ENCODE results near the gene MYH1. TPM values are rescaled to one million over a fixed set of nuclear protein-coding genes. Genes with fewer than 3 reads are reported as not detected.

Gene MYH1
- total RNA-seq, 1 donor from 2014 or later = not detected

GRCh38 chr17:10477701-10478100, 40.6 kb downstream of the MYH1 start:
- Histone ChIP-seq H3K27ac (no peak overlapping the region), H3K4me3 (no peak overlapping the region), H3K9me3 (peaks cover 8% of the 10 kb centered on the region), H3K27me3 (ENCODE audit: low read depth) (no peaks in the 10 kb centered on the region), H3K4me1 (no peaks in the 10 kb centered on the region), H3K36me3 (no peaks in the 10 kb centered on the region)
- no peak for TF ChIP-seq CTCF (IDR thresholded peaks at IDR 0.05)
- intact Hi-C loops (cut with DNase I) = no loop called here
- no peak for DNase-seq
- ATAC-seq = no peak

GRCh38 chr17:10474536-10474935, 43.8 kb downstream of the MYH1 start:
- no peak overlapping the region for H3K4me3 ChIP-seq
- no peak for TF ChIP-seq CTCF (IDR thresholded peaks at IDR 0.05)
- no peaks in the 10 kb centered on the region for H3K27me3 ChIP-seq (ENCODE audit: low read depth)
- H3K36me3 ChIP-seq = no peaks in the 10 kb centered on the region
- intact Hi-C loops (cut with DNase I) = no loop called here
- no peak for ATAC-seq
- H3K9me3 ChIP-seq = no peaks in the 10 kb centered on the region
- H3K27ac ChIP-seq = no peak overlapping the region
- no peaks in the 10 kb centered on the region for H3K4me1 ChIP-seq
- no peak for DNase-seq

GRCh38 chr17:10471858-10472257, 46.5 kb downstream of the MYH1 start:
- intact Hi-C loops (cut with DNase I) = no loop called here
- Histone ChIP-seq H3K4me1 (no peaks in the 10 kb centered on the region), H3K36me3 (no peaks in the 10 kb centered on the region), H3K27ac (no peak overlapping the region), H3K27me3 (ENCODE audit: low read depth) (no peaks in the 10 kb centered on the region), H3K4me3 (no peak overlapping the region), H3K9me3 (no peaks in the 10 kb centered on the region)
- no peak for DNase-seq
- no peak for TF ChIP-seq CTCF (IDR thresholded peaks at IDR 0.05)
- no peak for ATAC-seq

- Histone ChIP-seq H3K36me3 (no peaks in the 10 kb centered on the region), H3K9me3 (no peaks in the 10 kb centered on the region), H3K27ac (no peak within 1 kb of the TSS), H3K4me1 (no peaks in the 10 kb centered on the region), H3K4me3 (no peak within 1 kb of the TSS), H3K27me3 (ENCODE audit: low read depth) (no peaks in the 10 kb centered on the region)
- TF ChIP-seq CTCF (IDR thresholded peaks at IDR 0.05) = no peak
- ATAC-seq = no peak
- no peak for DNase-seq
- intact Hi-C loops (cut with DNase I) = no loop called here
These were observed 48.9 kb downstream of the MYH1 start, which contains the start of gene MYH4 for GRCh38 chr17:10469459-10469858. Gene MYH4, minus strand, starts transcription at chr17:10469559. Its CDS starts 2,814 bp downstream, at chr17:10466745.

GRCh38 chr17:10463402-10463801, 54.9 kb downstream of the MYH1 start:
- Histone ChIP-seq H3K27ac (no peak overlapping the region), H3K4me3 (no peak overlapping the region), H3K27me3 (ENCODE audit: low read depth) (no peaks in the 10 kb centered on the region), H3K4me1 (no peaks in the 10 kb centered on the region), H3K9me3 (no peaks in the 10 kb centered on the region), H3K36me3 (no peaks in the 10 kb centered on the region)
- no peak for TF ChIP-seq CTCF (IDR thresholded peaks at IDR 0.05)
- intact Hi-C loops (cut with DNase I) = no loop called here
- ATAC-seq (no peak), DNase-seq (no peak)

GRCh38 chr17:10460062-10460461, 58.3 kb downstream of the MYH1 start:
- H3K27ac ChIP-seq = no peak overlapping the region
- intact Hi-C loops (cut with DNase I) = no loop called here
- no peak for TF ChIP-seq CTCF (IDR thresholded peaks at IDR 0.05)
- H3K9me3 ChIP-seq = no peaks in the 10 kb centered on the region
- H3K27me3 ChIP-seq (ENCODE audit: low read depth) = no peaks in the 10 kb centered on the region
- no peaks in the 10 kb centered on the region for H3K4me1 ChIP-seq
- DNase-seq (no peak), ATAC-seq (no peak)
- no peak overlapping the region for H3K4me3 ChIP-seq
- no peaks in the 10 kb centered on the region for H3K36me3 ChIP-seq

Measured in lower lobe of right lung (tissue), 2 donors.